HG02870 (cell line): ENCODE measurements around the gene CDC16.
A peak's percentile ranks its signal among the peaks of the same experiment; 100 is the strongest.
"Not testable (repeated sequence)": the region's sequence is repeated elsewhere in the genome, so short reads cannot be mapped to it uniquely, and the experiment has no call there.

Experiments used
- ATAC-seq: cut with Tn5 transposase; IDR thresholded peaks from one replicate; pipeline ENCODE4 v1.9.1; 2021; ENCODE audit warnings: mild to moderate bottlenecking, moderate library complexity; ENCODE audit not compliant: unreplicated experiment

Gene CDC16, protein sequence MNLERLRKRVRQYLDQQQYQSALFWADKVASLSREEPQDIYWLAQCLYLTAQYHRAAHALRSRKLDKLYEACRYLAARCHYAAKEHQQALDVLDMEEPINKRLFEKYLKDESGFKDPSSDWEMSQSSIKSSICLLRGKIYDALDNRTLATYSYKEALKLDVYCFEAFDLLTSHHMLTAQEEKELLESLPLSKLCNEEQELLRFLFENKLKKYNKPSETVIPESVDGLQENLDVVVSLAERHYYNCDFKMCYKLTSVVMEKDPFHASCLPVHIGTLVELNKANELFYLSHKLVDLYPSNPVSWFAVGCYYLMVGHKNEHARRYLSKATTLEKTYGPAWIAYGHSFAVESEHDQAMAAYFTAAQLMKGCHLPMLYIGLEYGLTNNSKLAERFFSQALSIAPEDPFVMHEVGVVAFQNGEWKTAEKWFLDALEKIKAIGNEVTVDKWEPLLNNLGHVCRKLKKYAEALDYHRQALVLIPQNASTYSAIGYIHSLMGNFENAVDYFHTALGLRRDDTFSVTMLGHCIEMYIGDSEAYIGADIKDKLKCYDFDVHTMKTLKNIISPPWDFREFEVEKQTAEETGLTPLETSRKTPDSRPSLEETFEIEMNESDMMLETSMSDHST

DNA sequence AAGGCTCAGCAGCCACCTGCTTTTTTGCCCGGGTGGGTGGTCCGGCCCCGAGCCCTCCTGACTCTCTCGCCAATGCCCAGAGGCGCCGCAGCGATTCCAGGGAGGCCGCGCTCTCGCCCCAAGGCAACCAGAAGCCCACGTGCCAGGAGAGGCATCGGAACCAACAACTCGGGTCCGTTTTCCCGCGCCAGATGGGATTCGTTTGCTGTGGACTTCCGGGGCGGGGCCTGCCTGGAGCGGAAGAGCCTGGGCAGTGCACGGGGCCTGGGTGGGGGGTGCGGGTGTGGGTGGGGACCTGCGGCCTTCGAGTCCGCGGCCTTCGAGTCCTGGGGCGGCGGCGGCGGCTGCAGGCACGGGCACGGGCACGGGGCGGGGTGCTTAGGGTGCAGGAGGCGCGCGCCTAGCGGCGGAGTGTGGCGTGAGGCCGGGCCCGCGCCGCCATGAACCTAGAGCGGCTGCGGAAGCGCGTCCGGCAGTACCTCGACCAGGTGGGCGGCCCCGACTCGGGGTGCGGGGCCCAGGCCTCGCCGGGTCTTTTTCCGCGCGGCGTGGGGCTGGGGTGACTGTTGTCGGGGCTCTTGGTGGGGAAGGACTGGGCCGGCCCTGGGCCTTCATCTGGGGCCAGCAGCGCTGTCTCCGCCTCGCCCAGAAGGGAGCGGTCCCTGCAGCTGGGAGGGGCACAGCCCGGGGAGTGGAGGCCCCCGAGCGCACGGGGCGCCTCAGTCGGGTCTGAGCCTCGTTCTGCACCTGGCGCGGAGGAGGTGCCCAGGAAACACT is at the start of gene CDC16:
CDC16 (plus strand) TSS at position 253 of the 777 bp plus-strand sequence; CDS start at position 441, 188 bp downstream.
- peak; percentile 86 for ATAC-seq

DNA sequence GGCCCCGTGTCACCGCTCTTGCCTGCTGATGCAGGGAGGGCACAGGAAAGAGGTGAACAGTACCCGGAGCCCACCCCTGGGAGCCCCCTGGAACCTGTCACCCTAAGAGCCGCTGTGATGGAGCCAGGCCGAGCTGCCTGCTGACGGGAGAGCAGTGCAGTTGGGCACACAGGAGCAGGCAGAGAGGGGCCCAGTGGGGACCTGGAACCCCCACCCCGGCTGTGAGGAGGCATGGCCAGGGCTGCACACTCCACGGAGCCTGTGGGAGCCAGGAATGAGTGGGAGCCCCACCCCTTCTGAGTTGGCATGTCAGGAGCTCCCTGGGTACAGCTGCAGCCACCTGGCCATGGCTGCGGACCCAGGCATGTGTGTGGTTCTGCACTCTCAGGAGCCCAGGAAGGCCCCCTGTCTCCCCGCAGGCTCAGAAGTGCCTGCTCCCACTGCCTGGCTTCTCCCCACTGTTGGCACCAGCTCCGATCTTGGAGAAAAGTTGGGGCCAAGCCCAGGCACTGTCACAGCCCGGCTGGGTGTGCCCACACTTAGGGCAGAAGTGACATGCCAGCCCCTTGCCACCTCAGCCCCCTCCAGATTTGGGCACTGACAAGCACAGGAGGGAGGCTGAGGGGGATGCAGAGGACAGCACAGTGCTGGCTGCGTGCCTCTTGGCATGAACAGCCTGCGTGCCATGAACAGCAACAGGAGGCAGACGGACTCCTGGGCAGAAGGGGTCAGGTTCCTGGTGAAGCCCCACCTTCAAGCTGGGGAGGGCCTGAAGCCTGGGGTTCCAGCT is 49.3 kb upstream of the CDC16 start:
- no peak for ATAC-seq

DNA sequence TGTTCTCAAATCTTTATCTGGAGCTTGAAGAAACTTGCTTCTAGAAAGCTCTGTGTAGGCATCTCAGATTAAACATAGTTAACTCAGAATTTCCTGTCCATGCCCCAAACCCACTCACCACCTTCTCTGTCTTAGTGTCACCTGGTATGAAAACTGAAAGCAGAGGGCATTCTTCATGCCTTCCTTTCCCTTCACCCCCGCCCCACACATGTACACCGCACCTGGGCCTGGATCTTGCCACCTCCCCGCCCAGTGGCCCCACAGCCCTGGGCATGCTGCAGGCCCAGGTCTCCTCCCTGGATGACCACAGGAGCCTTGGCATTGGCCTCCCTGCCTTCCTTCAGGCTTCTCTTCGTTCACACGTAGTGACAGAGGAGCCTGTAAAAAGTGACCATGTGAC is 39.8 kb upstream of the CDC16 start:
- ATAC-seq, result no peak

DNA sequence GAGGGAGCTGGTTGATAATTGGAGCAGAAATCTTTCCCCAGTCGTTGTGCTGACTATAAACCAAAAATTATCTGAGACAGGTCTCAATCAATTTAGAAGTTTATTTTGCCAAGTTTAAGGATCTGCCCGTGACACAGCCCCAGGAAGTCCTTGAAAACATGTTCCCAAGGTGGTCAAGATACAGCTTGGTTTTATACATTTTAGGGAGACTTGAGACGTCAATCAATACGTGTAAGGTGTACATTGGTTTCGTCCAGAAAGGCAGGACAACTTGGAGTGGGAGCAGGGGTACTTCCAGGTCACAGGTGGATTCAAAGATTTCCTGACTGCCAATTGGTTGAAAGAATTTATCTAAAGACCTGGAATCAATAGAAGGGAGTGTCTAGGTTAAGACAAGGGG is 38.1 kb upstream of the CDC16 start:
- no peak for ATAC-seq

DNA sequence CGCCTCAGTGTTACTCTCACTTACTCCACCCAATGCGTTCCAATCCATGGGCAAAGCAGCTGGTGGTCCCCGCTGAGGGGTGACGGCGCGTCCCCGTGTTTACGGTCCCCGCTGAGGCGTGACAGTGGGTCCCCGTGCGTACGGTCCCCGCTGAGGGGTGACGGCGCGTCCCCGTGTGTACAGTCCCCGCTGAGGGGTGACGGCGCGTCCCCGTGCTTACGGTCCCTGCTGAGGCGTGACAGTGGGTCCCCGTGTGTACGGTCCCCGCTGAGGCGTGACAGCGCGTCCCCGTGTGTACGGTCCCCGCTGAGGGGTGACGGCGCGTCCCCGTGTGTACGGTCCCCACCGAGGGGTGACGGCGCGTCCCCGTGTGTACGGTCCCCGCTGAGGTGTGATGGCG is 36.1 kb upstream of the CDC16 start:
- no peak for ATAC-seq

DNA sequence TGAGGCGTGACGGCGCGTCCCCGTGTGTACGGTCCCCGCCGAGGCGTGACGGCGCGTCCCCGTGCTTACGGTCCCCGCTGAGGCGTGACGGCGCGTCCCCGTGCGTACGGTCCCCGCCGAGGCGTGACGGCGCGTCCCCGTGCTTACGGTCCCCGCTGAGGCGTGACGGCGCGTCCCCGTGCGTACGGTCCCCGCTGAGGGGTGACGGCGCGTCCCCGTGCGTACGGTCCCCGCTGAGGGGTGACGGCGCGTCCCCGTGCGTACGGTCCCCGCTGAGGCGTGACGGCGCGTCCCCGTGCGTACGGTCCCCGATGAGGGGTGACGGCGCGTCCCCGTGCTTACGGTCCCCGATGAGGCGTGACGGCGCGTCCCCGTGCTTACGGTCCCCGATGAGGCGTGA is 35.2 kb upstream of the CDC16 start:
- ATAC-seq, result not testable (repeated sequence)

DNA sequence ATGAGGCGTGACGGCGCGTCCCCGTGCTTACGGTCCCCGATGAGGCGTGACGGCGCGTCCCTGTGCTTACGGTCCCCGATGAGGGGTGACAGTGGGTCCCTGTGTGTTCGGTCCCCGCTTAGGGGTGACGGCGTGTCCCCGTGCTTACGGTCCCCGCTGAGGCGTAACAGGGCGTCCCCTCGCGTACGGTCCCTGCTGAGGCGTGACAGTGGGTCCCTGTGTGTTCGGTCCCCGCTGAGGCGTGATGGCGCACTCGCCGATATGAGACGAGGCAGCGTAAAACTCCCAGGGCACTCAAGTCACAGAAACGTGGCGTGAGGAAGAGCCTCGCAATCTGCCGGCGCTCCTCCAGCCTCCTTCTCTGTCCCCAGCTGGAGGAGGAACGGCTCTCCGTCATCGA is 34.7 kb upstream of the CDC16 start:
- no peak for ATAC-seq

DNA sequence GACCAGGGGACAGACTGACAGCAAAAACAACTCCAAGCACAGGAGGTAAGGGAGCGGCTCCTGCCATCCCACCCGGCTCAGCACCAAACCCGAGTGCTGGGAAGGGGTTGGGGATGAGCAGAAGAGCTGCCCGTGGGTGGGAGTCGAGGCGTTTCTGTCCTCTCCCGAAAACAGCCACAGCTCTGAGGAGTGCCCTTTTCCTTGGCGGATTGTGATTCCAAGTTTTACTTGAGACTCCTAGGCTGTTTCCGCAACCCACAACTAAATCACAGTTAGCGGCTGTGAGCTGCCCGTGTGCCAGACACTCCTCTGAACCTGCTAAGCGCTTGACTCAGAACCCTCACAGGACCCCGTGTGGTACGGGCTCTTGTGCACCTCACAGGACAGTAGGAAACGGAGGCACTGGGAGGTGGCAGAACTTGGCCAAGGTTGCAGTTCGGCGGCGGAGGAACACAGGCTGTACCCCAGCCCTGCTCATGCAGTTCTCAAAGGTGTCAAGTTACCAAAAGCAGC is 34.2 kb upstream of the CDC16 start:
- no peak for ATAC-seq

DNA sequence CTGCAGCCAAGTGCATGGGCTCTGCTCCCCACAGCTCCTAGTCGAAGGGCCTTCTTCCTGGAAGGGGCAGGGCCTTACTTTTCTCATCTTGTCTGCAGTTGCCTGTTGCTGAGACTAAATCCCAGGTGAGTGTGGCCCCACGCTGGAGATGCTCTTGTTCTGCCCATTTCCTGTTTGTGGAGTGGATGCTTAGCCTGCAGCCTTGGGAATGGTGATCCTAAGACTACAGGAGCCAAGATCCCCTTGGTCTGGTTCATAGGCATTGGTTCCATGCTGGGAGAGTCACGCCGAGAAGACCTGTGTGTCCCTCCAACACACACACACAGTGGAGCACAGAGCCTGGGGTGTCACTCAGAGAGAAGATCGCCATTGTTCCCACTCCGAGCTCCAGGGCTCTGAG is 32.1 kb upstream of the CDC16 start:
- no peak for ATAC-seq

DNA sequence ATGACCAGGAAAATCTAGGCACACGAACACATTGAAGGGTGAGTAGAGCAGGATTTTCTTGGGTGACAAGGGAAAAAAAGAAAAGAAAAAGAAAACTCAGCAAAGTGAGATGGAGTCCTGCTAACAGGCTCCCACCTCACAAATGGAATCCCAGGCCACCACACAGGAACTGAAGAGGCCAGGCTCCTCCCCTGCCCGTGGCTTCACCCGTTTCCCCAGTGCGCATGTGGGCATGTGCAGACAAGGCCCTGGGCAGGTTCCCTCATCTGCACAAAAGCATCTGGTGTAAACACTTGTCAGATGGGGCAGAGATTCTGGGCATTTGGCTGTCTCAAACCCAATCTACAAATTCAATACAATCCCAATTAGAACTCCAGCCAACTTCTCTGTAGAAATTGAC is 31.2 kb upstream of the CDC16 start:
- no peak for ATAC-seq

DNA sequence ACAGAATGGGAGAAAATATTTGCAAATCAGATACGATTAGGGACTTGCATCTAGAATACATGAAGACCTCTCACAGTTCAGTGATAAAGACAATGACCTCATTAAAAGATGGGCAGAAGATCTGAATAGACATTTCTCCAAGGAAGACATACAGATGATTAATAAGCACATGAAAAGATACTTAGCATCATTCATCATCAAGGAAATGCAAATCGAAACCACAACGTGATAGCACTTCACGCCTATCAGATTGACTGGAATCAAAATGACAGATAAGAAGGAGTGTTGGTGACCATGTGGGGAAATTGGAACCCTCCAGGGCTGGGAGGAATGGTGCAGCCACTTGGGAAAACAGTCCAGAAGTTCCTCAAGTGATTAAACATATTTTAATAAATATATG is 29.8 kb upstream of the CDC16 start:
- ATAC-seq, result no peak

DNA sequence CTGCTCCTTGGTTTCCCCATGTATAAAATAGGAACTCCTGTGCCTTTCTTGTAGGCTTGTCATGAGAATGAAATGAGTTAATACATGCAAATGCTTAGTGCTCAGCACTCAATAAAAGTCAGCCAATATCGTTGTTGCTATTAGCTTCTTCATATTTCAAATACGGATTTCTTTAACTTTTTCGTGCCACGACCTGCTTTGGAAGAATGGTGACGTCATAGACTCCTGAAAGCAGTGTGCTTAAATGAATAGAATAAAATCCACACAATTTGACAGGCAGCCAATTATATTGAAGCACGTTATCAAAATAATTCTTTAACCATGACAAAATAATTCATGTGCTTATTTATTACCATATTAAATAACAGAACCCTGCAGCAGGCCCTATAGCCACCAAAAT is 26.6 kb upstream of the CDC16 start:
- no peak for ATAC-seq

DNA sequence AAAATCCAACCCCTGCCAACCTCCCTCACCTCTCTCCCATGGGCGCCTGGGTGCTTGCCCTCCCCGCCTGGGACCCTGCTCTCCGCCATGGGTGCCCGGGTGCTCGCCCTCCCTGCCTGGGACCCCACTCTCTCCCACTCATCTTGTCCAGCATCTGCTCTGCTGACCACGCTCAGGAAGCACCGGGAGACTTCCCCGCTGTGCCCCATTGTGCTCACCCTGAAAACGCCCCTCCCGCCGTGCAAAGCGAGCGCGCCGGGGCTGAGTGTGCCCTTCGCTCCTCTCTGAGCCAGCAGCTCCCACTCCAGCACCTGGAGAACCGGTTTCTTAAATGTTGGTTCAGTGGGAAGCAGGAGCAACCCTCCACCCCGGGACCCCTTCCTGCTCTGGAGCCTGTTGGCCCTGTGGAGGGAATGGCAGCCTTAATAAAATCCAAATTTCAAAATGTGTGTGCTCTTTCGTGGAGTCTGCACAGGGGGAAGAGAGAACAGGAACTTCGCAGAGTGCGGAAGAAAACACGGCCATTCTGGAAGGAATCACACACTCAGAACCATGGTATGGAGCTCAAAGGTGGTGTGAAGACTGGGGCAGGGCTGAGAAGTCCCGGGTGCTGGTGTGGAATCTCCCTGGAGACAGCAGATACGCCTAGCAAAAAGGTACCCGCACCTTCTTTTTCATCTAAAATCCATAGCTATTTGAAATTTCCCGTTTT is 23.1 kb upstream of the CDC16 start:
- no peak for ATAC-seq

DNA sequence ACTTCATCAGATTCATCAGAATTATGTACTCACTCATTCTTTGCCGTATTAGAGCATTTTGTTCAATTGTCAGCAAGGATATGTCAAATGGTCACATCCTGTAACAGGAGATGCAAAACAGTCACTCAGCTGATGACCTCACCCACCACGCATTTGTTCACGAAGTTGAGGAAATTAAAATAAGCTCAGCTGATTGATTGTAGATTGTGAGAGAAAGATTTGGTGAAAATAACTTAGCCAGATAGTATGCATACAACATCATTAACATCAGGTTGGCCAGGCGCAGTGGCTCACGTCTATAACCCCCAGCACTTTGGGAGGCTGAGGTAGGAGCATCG is 22.6 kb upstream of the CDC16 start:
- no peak for ATAC-seq

DNA sequence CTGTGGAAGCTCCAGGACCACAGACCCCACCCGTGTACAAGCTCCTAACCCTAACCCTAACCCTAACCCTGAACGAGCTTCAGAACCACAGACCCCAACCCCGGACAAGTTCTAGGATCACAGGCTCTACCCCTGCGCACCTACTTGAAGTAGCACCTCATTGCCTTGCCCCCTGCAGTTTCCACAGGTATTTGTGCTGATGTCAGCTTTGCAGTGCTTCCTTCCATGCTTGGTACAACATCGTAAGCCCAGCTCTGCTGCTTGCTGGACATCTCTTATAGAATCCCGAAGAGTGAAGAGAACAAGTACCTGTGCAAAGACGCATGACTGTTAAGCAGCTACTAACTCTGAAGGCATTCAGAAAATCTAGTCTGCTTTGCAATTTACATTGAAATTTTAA is 20.7 kb upstream of the CDC16 start:
- no peak for ATAC-seq

DNA sequence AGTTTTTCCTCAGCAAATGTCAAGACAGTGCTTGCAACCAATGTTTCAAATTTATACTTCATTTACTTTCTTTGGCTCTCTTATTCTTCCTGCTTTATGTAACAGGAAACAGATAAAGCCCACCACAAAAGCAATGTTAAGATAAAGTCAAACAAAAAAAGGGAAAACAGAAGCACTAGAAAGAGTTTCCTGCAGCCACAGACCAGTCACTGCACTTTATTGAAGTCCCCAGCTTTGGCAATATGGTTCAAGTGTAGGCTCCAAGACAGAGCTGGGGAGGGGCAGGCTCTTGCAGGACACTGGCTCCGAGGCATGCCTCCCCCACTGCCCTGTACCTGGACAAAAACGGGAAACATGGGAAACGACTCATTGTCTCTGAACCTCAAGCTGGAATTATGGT is 15.3 kb upstream of the CDC16 start:
- no peak for ATAC-seq

DNA sequence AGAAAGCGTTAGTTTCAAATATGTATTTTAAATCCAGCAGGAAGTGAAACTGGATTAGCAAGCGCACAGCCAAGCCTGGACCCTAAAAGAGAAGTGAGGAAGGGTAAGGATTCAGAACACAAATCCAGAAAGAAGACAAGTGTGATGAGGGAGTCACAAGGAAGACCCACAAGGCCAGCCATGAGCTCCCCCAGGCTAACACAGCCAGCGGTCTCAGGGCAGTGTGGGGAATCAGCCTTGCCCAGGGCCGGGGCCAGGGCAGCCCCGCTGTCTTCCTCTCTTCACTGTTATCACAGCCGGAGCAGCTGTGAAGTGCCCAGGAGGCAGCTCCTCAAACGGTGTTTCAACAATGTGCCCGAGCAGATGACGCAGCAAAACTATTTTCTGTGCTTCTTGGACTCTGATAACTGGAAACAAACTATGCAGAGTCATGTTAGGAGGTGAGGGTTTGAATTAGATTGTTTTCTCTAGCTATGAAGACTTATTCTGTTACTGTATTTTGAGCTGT is 12.2 kb upstream of the CDC16 start:
- ATAC-seq, result no peak

DNA sequence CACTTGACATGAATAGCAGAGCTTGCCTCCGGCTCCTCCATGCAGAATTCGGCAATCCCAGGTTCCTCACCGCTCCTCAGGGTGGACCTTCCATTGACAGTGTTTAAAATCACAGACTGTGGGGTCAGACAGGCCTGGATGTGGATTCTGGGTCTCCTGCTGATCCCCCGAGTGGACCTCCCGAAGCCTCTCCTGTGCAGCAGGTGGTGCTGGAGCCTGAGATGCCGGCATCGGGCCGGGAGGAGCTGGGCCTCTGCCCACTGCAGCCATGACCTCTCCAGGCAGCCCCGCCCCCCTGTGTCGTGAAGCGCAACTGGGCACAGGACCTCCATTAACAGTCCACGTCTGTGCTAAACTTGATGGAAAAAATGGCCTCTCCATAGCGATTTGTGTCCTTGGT is 10.5 kb upstream of the CDC16 start:
- no peak for ATAC-seq

DNA sequence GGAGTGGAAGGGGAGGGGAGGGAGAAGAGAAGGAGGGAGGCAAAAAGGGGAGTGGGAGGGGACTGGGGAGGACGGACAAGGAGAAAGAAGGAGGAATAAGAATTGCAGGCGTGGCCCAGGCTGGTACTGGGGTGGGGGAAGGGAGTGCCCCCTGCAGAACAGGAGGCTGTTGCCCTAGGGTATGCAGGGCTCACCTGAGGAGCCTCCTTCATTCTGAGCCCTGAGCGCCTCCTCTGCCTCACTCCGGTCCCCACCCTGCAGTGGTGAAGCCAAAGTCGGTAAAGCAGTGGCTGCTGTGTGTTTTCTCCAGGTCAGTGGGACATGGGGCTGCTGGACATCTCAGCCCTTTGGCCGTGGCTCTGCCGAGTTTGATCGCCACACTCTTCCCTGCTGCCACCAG is 9.1 kb upstream of the CDC16 start:
- ATAC-seq, result no peak

DNA sequence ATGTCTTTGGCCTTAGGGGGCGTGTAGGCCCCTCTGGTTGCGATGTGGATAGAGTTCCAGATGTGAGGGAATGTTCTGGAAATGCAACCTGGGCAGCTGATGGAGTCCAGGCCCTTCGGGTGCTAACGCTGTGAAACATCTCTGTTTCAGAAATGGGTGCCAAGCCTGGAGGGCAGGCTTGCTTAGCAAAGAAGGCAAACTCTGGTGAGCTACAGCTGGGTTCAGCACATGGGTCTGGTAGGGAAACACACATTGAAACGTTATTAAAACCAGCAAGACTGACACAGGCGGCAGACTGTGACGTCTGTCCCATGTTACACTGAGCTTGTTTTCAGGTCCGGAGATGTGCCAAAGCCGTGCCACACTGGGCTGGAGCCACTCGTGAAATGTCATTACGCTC is 8.6 kb upstream of the CDC16 start:
- peak; percentile 38 for ATAC-seq
